Measurements from ENCODE around the gene LTBP4.
"Not testable (repeated sequence)": the region's sequence is repeated elsewhere in the genome, so short reads cannot be mapped to it uniquely, and the experiment has no call there.

LTBP4 gene

DNA sequence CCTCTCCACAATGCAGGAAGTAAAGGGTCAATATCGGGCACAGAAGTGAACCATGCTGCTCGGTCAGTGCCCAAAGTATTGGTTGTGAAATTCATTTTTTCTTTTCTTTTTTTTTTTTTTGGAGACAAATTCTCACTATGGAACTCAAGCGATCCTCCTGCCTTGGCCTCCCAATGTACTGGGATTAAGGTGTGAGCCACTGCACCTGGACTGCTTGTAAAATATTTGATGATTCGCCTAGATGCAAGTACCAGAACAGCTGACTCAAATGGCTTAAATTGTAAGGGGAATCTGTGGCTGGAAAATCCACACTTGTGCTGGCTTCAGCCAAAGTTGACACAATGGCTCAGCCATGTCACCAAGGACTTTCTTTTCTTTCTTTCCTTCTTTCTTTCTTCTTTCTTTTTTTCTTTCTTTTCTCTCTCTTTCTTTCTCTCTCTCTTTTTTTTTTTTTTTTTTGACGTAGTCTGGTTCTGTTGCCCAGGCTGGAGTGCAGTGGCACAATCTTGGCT is 45.6 kb downstream of the LTBP4 start:
- H2AFZ ChIP-seq (ENCODE audit: low read depth), result no peak overlapping the region

DNA sequence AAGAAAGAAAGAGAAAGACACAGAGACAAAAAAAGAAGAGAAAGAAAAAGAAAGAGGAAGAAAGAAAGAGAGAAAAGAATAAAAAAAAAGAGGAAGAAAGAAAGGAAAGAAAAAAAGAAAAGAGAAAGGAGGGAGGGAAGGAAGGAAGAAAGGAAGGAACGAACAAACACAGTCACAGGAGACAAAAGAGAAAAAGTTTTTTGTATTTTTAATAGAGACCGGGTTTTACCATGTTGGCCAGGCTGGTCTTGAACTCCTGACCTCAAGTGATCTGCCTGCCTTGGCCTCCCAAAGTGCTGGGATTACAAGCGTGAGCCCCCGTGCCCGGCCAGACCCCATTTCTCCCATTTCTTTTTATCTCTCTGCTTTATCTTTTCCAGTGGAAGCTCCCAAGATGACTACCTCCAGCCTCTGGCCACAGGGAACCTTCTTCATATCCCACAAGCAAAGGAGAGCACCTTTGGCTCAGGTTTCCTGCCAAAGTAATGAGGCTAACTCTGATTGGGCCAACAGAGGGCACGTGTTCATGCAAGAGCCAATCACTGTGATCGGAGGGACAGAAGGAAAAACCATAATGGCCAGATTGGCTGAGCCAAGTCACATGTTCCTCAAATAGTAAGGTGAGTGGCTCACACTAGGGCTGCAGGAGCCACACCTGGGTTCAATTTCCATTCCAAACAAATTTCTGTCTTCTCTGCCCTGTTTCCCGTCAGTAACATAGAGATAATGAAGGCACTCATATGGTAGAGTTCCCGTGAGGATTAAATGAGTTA is 48.9 kb downstream of the LTBP4 start:
- not testable (repeated sequence) for H4K20me1 ChIP-seq (ENCODE audit: insufficient read depth); H3K36me3 ChIP-seq (ENCODE audit: insufficient read depth); H3K27me3 ChIP-seq (ENCODE audit: insufficient read depth, low read depth); H3K9ac ChIP-seq; H2AFZ ChIP-seq (ENCODE audit: low read depth); H3K4me3 ChIP-seq (IDR thresholded peaks at IDR 0.05; ENCODE audit: insufficient read depth, low read depth, low read length); H3K27ac ChIP-seq; H3K4me1 ChIP-seq (ENCODE audit: low read depth, poor library complexity, severe bottlenecking); H3K79me2 ChIP-seq (ENCODE audit: insufficient read depth, low read depth); H3K4me2 ChIP-seq

More for the DNA sequence above, 45.6 kb downstream of the LTBP4 start:
- H3K79me2 ChIP-seq (ENCODE audit: insufficient read depth, low read depth), result no peaks in the 10 kb centered on the region
- TF ChIP-seq, protein P1, sequence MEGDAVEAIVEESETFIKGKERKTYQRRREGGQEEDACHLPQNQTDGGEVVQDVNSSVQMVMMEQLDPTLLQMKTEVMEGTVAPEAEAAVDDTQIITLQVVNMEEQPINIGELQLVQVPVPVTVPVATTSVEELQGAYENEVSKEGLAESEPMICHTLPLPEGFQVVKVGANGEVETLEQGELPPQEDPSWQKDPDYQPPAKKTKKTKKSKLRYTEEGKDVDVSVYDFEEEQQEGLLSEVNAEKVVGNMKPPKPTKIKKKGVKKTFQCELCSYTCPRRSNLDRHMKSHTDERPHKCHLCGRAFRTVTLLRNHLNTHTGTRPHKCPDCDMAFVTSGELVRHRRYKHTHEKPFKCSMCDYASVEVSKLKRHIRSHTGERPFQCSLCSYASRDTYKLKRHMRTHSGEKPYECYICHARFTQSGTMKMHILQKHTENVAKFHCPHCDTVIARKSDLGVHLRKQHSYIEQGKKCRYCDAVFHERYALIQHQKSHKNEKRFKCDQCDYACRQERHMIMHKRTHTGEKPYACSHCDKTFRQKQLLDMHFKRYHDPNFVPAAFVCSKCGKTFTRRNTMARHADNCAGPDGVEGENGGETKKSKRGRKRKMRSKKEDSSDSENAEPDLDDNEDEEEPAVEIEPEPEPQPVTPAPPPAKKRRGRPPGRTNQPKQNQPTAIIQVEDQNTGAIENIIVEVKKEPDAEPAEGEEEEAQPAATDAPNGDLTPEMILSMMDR (conservative IDR thresholded peaks at IDR 0.05; ENCODE audit: low read depth, low read length), result no peak
- no peaks in the 10 kb centered on the region for H3K4me1 ChIP-seq (ENCODE audit: low read depth, poor library complexity, severe bottlenecking)
- no peak overlapping the region for H3K4me3 ChIP-seq (IDR thresholded peaks at IDR 0.05; ENCODE audit: insufficient read depth, low read depth, low read length)
- no peaks in the 10 kb centered on the region for H4K20me1 ChIP-seq (ENCODE audit: insufficient read depth)
- no peak overlapping the region for H3K4me2 ChIP-seq
- H3K36me3 ChIP-seq (ENCODE audit: insufficient read depth), result no peaks in the 10 kb centered on the region
- H3K27me3 ChIP-seq (ENCODE audit: insufficient read depth, low read depth), result no peaks in the 10 kb centered on the region
- H3K9ac ChIP-seq, result no peak overlapping the region
- H3K27ac ChIP-seq, result no peak overlapping the region

DNA sequence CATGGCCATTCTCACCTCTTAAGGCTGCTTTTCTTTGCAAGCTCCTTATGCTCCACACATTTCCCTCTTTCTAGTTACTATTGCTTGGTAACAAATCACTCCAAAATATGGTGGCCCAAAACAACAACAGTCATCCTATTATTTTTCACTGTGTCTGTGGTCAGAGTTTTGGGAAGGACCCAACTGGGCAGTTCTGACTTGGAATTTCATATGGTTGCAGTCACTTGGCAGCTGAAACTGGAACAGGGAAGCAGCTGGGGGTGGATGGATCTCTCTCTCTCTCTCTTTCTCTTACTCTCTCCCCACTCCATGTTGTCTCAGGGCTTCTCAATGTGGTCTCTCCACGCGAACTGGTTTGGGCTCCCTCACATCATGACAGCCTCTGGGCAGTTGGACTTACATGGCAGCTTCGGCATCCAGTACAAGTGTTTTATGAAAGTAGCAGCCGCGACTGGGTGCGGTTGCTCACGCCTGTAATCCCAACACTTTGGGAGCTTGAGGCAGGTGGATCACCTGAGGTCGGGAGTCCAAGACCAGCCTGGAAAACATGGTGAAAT is 49.7 kb downstream of the LTBP4 start:
- no peak overlapping the region for H3K4me3 ChIP-seq (IDR thresholded peaks at IDR 0.05; ENCODE audit: insufficient read depth, low read depth, low read length)
- H3K4me2 ChIP-seq, result no peak overlapping the region
- no peaks in the 10 kb centered on the region for H3K79me2 ChIP-seq (ENCODE audit: insufficient read depth, low read depth)
- TF ChIP-seq, protein P1 (conservative IDR thresholded peaks at IDR 0.05; ENCODE audit: low read depth, low read length), result no peak
- H2AFZ ChIP-seq (ENCODE audit: low read depth), result no peak overlapping the region
- no peaks in the 10 kb centered on the region for H3K36me3 ChIP-seq (ENCODE audit: insufficient read depth)
- H3K27me3 ChIP-seq (ENCODE audit: insufficient read depth, low read depth), result no peaks in the 10 kb centered on the region
- H4K20me1 ChIP-seq (ENCODE audit: insufficient read depth), result no peaks in the 10 kb centered on the region
- H3K9ac ChIP-seq, result no peak overlapping the region
- no peaks in the 10 kb centered on the region for H3K4me1 ChIP-seq (ENCODE audit: low read depth, poor library complexity, severe bottlenecking)
- H3K27ac ChIP-seq, result no peak overlapping the region

DNA sequence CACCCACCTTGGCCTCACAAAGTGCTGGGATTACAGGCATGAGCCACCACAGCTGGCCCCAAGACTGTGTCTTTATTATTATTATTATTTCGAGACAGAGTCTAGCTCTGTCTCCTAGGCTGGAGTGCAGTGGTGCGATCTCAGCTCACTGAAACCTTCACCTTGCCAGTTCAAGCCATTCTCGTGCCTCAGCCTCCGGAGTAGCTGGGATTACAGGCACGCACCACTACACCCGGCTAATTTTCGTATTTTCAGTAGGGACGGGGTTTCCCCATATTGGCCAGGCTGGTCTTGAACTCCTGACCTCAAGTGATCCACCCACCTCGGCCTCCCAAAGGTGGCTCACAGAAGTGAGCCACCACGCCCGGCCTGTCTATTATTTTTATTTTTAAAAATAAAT is 51.1 kb downstream of the LTBP4 start:
- H3K27me3 ChIP-seq (ENCODE audit: insufficient read depth, low read depth); H2AFZ ChIP-seq (ENCODE audit: low read depth); H3K4me1 ChIP-seq (ENCODE audit: low read depth, poor library complexity, severe bottlenecking); H3K79me2 ChIP-seq (ENCODE audit: insufficient read depth, low read depth); H3K9ac ChIP-seq; H3K36me3 ChIP-seq (ENCODE audit: insufficient read depth); H4K20me1 ChIP-seq (ENCODE audit: insufficient read depth); H3K27ac ChIP-seq; H3K4me2 ChIP-seq; H3K4me3 ChIP-seq (IDR thresholded peaks at IDR 0.05; ENCODE audit: insufficient read depth, low read depth, low read length): not testable (repeated sequence)

DNA sequence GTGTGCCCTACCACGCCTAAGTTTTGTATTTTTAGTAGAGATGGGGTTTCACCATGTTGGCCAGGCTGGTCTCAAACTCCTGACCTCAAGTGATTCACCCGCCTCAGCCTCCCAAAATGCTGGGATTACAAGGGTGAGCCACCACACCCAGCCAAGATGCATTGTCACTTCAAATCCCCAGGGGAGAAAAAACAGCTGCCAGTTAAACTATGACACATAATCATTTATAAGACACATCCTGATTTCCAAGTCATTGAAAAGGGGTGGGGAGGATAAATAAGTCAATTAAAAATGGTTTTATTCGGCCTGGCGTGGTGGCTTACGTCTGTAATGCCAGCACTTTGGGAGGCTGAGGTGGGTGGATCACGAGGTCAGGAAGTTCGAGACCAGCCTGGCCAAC is 54.5 kb downstream of the LTBP4 start:
- H3K4me3 ChIP-seq (IDR thresholded peaks at IDR 0.05; ENCODE audit: insufficient read depth, low read depth, low read length); H3K27me3 ChIP-seq (ENCODE audit: insufficient read depth, low read depth); H3K4me1 ChIP-seq (ENCODE audit: low read depth, poor library complexity, severe bottlenecking): not testable (repeated sequence)

DNA sequence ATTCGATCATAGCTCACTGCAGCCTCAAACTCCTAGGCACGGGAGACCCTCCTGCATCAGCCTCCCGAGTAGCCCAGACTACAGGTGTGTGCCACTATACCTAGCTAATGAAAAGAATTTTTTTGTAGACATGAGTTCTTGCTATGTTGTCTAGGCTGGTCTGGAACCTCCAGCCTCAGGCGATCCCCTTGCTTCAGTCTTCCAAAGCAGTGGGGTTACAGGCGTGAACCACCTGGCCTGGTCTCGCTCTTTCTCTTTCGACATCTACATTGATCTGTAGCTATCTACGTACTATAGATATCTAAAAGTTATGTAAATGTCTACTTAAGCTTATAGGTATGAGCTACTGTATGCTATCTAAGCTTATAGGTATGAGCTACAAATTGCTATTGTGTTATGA is 56.9 kb downstream of the LTBP4 start:
- Histone ChIP-seq H2AFZ (ENCODE audit: low read depth) (no peak overlapping the region), H3K9ac (no peak overlapping the region), H3K79me2 (ENCODE audit: insufficient read depth, low read depth) (no peaks in the 10 kb centered on the region), H3K4me1 (ENCODE audit: low read depth, poor library complexity, severe bottlenecking) (no peaks in the 10 kb centered on the region), H4K20me1 (ENCODE audit: insufficient read depth) (no peaks in the 10 kb centered on the region), H3K4me3 (IDR thresholded peaks at IDR 0.05; ENCODE audit: insufficient read depth, low read depth, low read length) (no peak overlapping the region), H3K27ac (no peak overlapping the region), H3K27me3 (ENCODE audit: insufficient read depth, low read depth) (no peaks in the 10 kb centered on the region), H3K4me2 (no peak overlapping the region), H3K36me3 (ENCODE audit: insufficient read depth) (no peaks in the 10 kb centered on the region)
- TF ChIP-seq, protein P1 (conservative IDR thresholded peaks at IDR 0.05; ENCODE audit: low read depth, low read length), result no peak

More for the DNA sequence above, 54.5 kb downstream of the LTBP4 start:
- not testable (repeated sequence) for H4K20me1 ChIP-seq (ENCODE audit: insufficient read depth); H3K27ac ChIP-seq; H2AFZ ChIP-seq (ENCODE audit: low read depth); H3K9ac ChIP-seq; H3K36me3 ChIP-seq (ENCODE audit: insufficient read depth); H3K4me2 ChIP-seq; H3K79me2 ChIP-seq (ENCODE audit: insufficient read depth, low read depth)

Measured in KMS-11 (cell line).